ENCODE data around the gene SORCS1.

The SORCS1 gene

DNA sequence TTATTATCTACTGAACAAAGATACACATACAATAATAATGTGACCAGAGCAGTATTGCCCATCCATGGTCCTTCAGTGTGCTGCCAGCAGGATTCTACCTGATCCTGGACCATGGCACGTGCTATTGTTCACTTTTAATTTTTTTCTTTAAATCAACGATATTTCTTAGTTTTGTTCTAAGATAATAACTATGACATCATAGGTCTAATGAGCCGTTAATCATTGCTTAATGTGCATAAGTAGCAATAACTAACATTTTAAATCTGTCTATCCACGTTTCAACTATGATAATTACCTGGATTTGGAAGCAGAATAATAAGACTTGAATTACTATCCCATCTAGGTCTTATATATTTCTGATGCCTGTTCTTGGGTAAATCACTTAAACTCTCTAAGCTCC lies 253.8 kb downstream of the SORCS1 start:
- POLR2A ChIA-PET = no interaction called here
- CTCF ChIA-PET = no interaction called here
- TF ChIP-seq FOXK2 (IDR thresholded peaks at IDR 0.05) (no peak), ARNT (IDR thresholded peaks at IDR 0.05) (no peak), CTBP1 (IDR thresholded peaks at IDR 0.05; ENCODE audit: borderline replicate concordance) (no peak), FOXM1 (IDR thresholded peaks at IDR 0.05; ENCODE audit: borderline replicate concordance) (no peak), LEF1 (IDR thresholded peaks at IDR 0.05; ENCODE audit: borderline replicate concordance) (no peak), TARDBP (IDR thresholded peaks at IDR 0.05) (no peak), L3MBTL2 (conservative IDR thresholded peaks at IDR 0.05) (no peak), ZNF384 (IDR thresholded peaks at IDR 0.05) (no peak), SUZ12 (IDR thresholded peaks at IDR 0.05) (no peak)

DNA sequence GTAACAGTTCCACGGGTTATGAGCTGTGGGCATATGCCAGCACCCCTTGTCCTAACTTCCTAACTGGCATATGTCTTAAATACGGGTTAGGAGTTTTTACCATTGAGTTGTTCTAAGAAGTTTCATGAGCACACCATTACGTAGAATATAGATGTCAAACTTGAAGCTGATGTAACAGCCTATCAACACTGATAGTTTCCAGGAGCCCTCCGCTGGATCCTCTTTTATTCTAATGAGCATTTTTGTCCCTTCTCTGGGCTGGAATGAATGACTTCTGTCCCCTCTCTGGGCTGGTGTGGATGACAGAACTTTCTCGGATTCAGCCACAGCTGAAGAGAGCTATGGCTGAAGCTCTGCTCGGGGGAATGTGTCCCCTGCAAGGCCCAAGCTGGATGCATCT lies 256.3 kb downstream of the SORCS1 start:
- TF ChIP-seq L3MBTL2 (conservative IDR thresholded peaks at IDR 0.05) (no peak), CTBP1 (IDR thresholded peaks at IDR 0.05; ENCODE audit: borderline replicate concordance) (no peak), HDGF (IDR thresholded peaks at IDR 0.05; ENCODE audit: borderline replicate concordance) (no peak), TARDBP (IDR thresholded peaks at IDR 0.05) (no peak), ELF4 (IDR thresholded peaks at IDR 0.05) (no peak), FOXA1 (IDR thresholded peaks at IDR 0.05) (no peak), BHLHE40 (IDR thresholded peaks at IDR 0.05; ENCODE audit: borderline replicate concordance) (no peak), SUZ12 (IDR thresholded peaks at IDR 0.05) (no peak), FOXK2 (IDR thresholded peaks at IDR 0.05) (no peak), ZNF384 (IDR thresholded peaks at IDR 0.05) (no peak), LEF1 (IDR thresholded peaks at IDR 0.05; ENCODE audit: borderline replicate concordance) (no peak), FOXM1 (IDR thresholded peaks at IDR 0.05; ENCODE audit: borderline replicate concordance) (no peak), ARNT (IDR thresholded peaks at IDR 0.05) (no peak), SP1 (IDR thresholded peaks at IDR 0.05) (no peak), NFRKB (IDR thresholded peaks at IDR 0.05) (no peak)
- TF ChIP-seq, protein P1, sequence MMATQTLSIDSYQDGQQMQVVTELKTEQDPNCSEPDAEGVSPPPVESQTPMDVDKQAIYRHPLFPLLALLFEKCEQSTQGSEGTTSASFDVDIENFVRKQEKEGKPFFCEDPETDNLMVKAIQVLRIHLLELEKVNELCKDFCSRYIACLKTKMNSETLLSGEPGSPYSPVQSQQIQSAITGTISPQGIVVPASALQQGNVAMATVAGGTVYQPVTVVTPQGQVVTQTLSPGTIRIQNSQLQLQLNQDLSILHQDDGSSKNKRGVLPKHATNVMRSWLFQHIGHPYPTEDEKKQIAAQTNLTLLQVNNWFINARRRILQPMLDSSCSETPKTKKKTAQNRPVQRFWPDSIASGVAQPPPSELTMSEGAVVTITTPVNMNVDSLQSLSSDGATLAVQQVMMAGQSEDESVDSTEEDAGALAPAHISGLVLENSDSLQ (IDR thresholded peaks at IDR 0.05) = no peak
- ChIA-PET POLR2A (no interaction called here), CTCF (no interaction called here)
- DNase-seq (ENCODE audit: extremely low spot score) = no peak

More for the DNA sequence above, 253.8 kb downstream of the SORCS1 start:
- no peak for DNase-seq (ENCODE audit: extremely low spot score)

DNA sequence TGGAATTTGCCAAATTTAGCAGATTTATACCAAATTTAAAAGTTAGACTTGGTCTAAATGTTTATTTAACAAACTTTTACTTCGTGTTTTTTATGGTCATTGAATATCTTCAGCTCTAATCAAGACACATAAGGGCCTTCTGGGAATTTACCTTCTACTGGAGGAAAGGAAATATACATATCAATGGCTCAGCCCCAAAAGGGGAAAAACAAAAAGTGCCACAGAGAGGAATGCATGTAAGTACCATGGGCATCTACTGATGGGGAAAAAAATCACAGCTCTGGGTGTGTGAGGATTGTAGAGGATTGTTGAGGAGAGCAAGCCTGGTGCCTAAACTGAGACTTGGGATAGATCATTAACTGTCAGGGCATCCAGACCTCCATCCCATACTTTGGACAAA lies 260.3 kb downstream of the SORCS1 start:
- POLR2A ChIA-PET = no interaction called here
- DNase-seq (ENCODE audit: extremely low spot score) = no peak
- no peak for TF ChIP-seq L3MBTL2 (conservative IDR thresholded peaks at IDR 0.05)
- TF ChIP-seq FOXM1 (IDR thresholded peaks at IDR 0.05; ENCODE audit: borderline replicate concordance) = no peak
- TF ChIP-seq TARDBP (IDR thresholded peaks at IDR 0.05) = no peak
- TF ChIP-seq, protein P1 (IDR thresholded peaks at IDR 0.05) = no peak
- TF ChIP-seq SUZ12 (IDR thresholded peaks at IDR 0.05) = no peak
- no peak for TF ChIP-seq NFRKB (IDR thresholded peaks at IDR 0.05)
- no peak for TF ChIP-seq LEF1 (IDR thresholded peaks at IDR 0.05; ENCODE audit: borderline replicate concordance)
- no peak for TF ChIP-seq CTBP1 (IDR thresholded peaks at IDR 0.05; ENCODE audit: borderline replicate concordance)
- no peak for TF ChIP-seq ELF4 (IDR thresholded peaks at IDR 0.05)
- TF ChIP-seq FOXA1 (IDR thresholded peaks at IDR 0.05) = no peak
- no peak for TF ChIP-seq HDGF (IDR thresholded peaks at IDR 0.05; ENCODE audit: borderline replicate concordance)
- no peak for TF ChIP-seq ZNF384 (IDR thresholded peaks at IDR 0.05)
- CTCF ChIA-PET = no interaction called here

DNA sequence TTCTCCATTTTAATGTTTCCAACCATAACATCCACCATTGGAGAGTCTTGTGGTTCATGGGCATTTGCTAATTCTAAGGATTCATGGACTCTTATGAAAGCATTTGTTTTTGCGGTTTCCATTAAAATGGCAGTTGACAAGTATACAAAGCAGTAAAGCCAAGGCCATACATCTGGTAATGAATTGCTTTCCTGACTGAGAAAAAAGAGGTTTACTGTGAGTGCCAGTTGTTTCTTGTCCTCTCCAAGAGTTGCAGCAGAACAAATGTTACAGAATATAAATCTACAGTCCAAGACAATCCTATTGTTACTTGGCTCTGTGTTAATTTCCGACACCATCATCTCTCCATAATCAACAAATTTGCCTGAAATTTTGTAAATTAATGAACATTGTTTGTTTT lies 261.3 kb downstream of the SORCS1 start:
- DNase-seq (ENCODE audit: extremely low spot score) = no peak
- ChIA-PET CTCF (no interaction called here), POLR2A (interaction anchor here (0.8 kb wide), 1 partner anchor 10 kb away, joined by 3 read pairs; no protein-coding TSS in a partner anchor)
- TF ChIP-seq, protein P1 (IDR thresholded peaks at IDR 0.05) = no peak
- no peak for TF ChIP-seq HDGF (IDR thresholded peaks at IDR 0.05; ENCODE audit: borderline replicate concordance)
- no peak for TF ChIP-seq FOXA1 (IDR thresholded peaks at IDR 0.05)
- TF ChIP-seq ZNF384 (IDR thresholded peaks at IDR 0.05) = no peak
- no peak for TF ChIP-seq SUZ12 (IDR thresholded peaks at IDR 0.05)
- TF ChIP-seq SP1 (IDR thresholded peaks at IDR 0.05) = no peak
- TF ChIP-seq CTBP1 (IDR thresholded peaks at IDR 0.05; ENCODE audit: borderline replicate concordance) = no peak
- no peak for TF ChIP-seq BHLHE40 (IDR thresholded peaks at IDR 0.05; ENCODE audit: borderline replicate concordance)
- TF ChIP-seq NFRKB (IDR thresholded peaks at IDR 0.05) = no peak

DNA sequence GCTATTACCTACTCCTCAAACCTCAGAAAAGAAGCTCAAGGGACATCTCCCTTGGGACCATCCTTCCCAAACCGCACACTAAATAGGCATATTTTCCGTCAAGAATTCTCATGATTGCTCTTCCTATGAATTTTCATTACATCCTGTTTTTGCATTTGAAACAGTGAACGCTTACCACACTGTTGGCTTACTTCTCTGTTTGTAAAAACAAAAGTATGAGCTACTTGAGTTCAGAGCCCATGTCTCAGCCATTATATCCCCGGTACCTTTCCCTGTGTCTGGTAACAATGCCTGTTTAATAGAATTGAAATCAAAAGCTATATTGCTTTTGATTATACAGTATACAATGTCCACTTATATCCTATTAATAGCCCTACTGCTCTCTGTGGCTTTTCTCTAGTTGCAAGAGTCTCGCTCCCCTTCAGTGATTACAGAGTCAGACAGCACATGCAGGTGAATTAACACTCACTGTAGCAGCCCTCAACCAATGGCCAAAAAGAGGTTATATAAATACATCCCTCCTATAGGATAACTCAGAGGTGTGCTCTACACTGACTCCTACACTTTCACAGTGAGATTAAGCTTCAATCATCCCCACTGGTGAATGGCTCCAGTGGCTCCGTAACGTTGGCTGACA lies 264.4 kb downstream of the SORCS1 start:
- TF ChIP-seq ELF4 (IDR thresholded peaks at IDR 0.05) (no peak), CTBP1 (IDR thresholded peaks at IDR 0.05; ENCODE audit: borderline replicate concordance) (no peak), L3MBTL2 (conservative IDR thresholded peaks at IDR 0.05) (no peak), FOXA1 (IDR thresholded peaks at IDR 0.05) (no peak), TARDBP (IDR thresholded peaks at IDR 0.05) (no peak), LEF1 (IDR thresholded peaks at IDR 0.05; ENCODE audit: borderline replicate concordance) (no peak), ZNF384 (IDR thresholded peaks at IDR 0.05) (no peak), NFRKB (IDR thresholded peaks at IDR 0.05) (no peak), FOXM1 (IDR thresholded peaks at IDR 0.05; ENCODE audit: borderline replicate concordance) (no peak), HDGF (IDR thresholded peaks at IDR 0.05; ENCODE audit: borderline replicate concordance) (no peak), ARNT (IDR thresholded peaks at IDR 0.05) (no peak), FOXK2 (IDR thresholded peaks at IDR 0.05) (no peak), SP1 (IDR thresholded peaks at IDR 0.05) (no peak), SUZ12 (IDR thresholded peaks at IDR 0.05) (no peak), BHLHE40 (IDR thresholded peaks at IDR 0.05; ENCODE audit: borderline replicate concordance) (no peak)
- TF ChIP-seq, protein P1 (IDR thresholded peaks at IDR 0.05) = no peak
- no peak for DNase-seq (ENCODE audit: extremely low spot score)
- ChIA-PET CTCF (no interaction called here), POLR2A (no interaction called here)

Measured in HEK293T (cell line).